OCI-LY7 (cell line): ENCODE measurements around the gene GANAB. TPM values are rescaled to one million over a fixed set of nuclear protein-coding genes. Genes with fewer than 3 reads are reported as not detected.

ENCODE experiments used
- BruUV-seq: library from RNA; stranded (reverse); fragments of 400-500 nt; replicated peaks from 2 replicates; lab custom pipeline; 2021; lab: Mats Ljungman, UMichigan
- CTCF ChIA-PET: fragments of 300-600 bp; sonication (Branson Sonifier 250); formaldehyde crosslinking; loops from one replicate; lab custom pipeline; 2022; ENCODE audit warnings: antibody characterized with exemption; ENCODE audit not compliant: unreplicated experiment; lab: Charles Lee
- POLR2A ChIA-PET: fragments of 300-600 bp; sonication (Branson Sonifier 250); formaldehyde crosslinking; loops from one replicate; lab custom pipeline; 2022; ENCODE audit warnings: antibody characterized with exemption; lab: Charles Lee
- DNase-seq: peaks from one replicate; pipeline ENCODE4 v3.0.0-alpha.2; 2015; ENCODE audit warnings: low spot score
- H2AFZ ChIP-seq: fragments of 200-600 bp; sonication (generic), shearing (Covaris generic); 2 replicates; pipeline ENCODE4 v1.6.1; 2014; ENCODE audit warnings: mild to moderate bottlenecking, antibody characterized with exemption, low read length, moderate library complexity
- H3K27ac ChIP-seq: fragments of 200-600 bp; sonication (generic); 2 replicates; pipeline ENCODE4 v1.5.1; 2014; ENCODE audit warnings: mixed run types, low read depth, mild to moderate bottlenecking, moderate library complexity, low read length, inconsistent platforms; ENCODE audit not compliant: poor library complexity, severe bottlenecking
- H3K36me3 ChIP-seq: fragments of 200-600 bp; sonication (generic); 2 replicates; pipeline ENCODE4 v1.6.1; 2014; ENCODE audit warnings: mild to moderate bottlenecking, antibody characterized with exemption, low read length, moderate library complexity, mixed read lengths; ENCODE audit not compliant: insufficient read depth
- H3K4me1 ChIP-seq: fragments of 200-600 bp; sonication (generic); 2 replicates; pipeline ENCODE4 v1.5.1; 2014; ENCODE audit warnings: mild to moderate bottlenecking, low read length; ENCODE audit not compliant: insufficient read depth, poor library complexity, severe bottlenecking
- H3K4me2 ChIP-seq: fragments of 200-600 bp; sonication (generic); 2 replicates; pipeline ENCODE4 v1.6.1; 2014; ENCODE audit warnings: mild to moderate bottlenecking, low read length
- H3K4me3 ChIP-seq: fragments of 200-600 bp; sonication (generic); 2 replicates; pipeline ENCODE4 v1.5.1; 2014; ENCODE audit warnings: mild to moderate bottlenecking, low read depth, low read length; ENCODE audit not compliant: poor library complexity, severe bottlenecking
- H3K79me2 ChIP-seq: fragments of 200-600 bp; sonication (generic); 2 replicates; pipeline ENCODE4 v1.6.1; 2016; ENCODE audit warnings: low read depth, mild to moderate bottlenecking, low read length, moderate library complexity, mixed read lengths; ENCODE audit not compliant: insufficient read depth
- H3K9me2 ChIP-seq: fragments of 200-600 bp; sonication (generic); 2 replicates; pipeline ENCODE4 v1.6.1; 2016; ENCODE audit warnings: mild to moderate bottlenecking, low read length, mixed read lengths; ENCODE audit not compliant: insufficient read depth
- H3K9me3 ChIP-seq: fragments of 200-600 bp; sonication (generic); 2 replicates; pipeline ENCODE4 v1.6.1; 2014; ENCODE audit warnings: mild to moderate bottlenecking, mixed run types, low read length, mixed read lengths
- H4K20me1 ChIP-seq: fragments of 200-600 bp; sonication (generic); 2 replicates; pipeline ENCODE4 v1.6.1; 2014; ENCODE audit warnings: mild to moderate bottlenecking, antibody characterized with exemption, low read length, moderate library complexity, mixed read lengths; ENCODE audit not compliant: insufficient read depth
- EZH2phosphoT487 ChIP-seq: fragments of 200-600 bp; sonication (generic); IDR thresholded peaks from 2 replicates; pipeline ENCODE4 v1.6.1; 2018; ENCODE audit warnings: low read depth, borderline replicate concordance, mild to moderate bottlenecking, mixed run types, antibody characterized with exemption, low read length, moderate library complexity, mixed read lengths
- intact Hi-C: fragments of 100-400 bp; cut with micrococcal nuclease; formaldehyde crosslinking; loops from one replicate; pipeline ENCODE4 v1.10.0; 2022; ENCODE audit not compliant: unreplicated experiment
- total RNA-seq, 2 experiments: library from RNA; depleted of rRNA in 1 of 2; stranded (reverse); fragments of >200 nt in 1 of 2; shearing (Covaris generic) in 1 of 2; gene quantifications; 2 replicates each; pipeline ENCODE4 v1.2.3, GENCODE V29; 2014 to 2022
- TF ChIP-seq, protein P1 (sequence below): fragments of 200-600 bp; sonication (generic); conservative IDR thresholded peaks from 2 replicates; pipeline ENCODE4 v1.5.1; 2014; ENCODE audit warnings: mild to moderate bottlenecking, antibody characterized with exemption, low read length, moderate library complexity, mixed read lengths

The GANAB gene
- total RNA-seq, 2 experiments from 2014 or later, result 108 to 217 TPM

GRCh38 chr11:62687508-62688396 lies 41.3 kb upstream of the GANAB start:
- Histone ChIP-seq H3K27ac (no peak overlapping the region), H3K4me1 (no peaks in the 10 kb centered on the region), H3K79me2 (no peaks in the 10 kb centered on the region), H2AFZ (no peak overlapping the region), H3K9me3 (no peaks in the 10 kb centered on the region), H3K36me3 (peaks cover 35% of the 10 kb centered on the region), H3K4me3 (no peak overlapping the region), H4K20me1 (no peaks in the 10 kb centered on the region), H3K4me2 (no peak overlapping the region), H3K9me2 (no peaks in the 10 kb centered on the region)
- ChIA-PET POLR2A (interaction anchor here (1.9 kb wide), 1 partner anchor 40 kb away, joined by 4 read pairs; the partner anchor contains the start of gene HNRNPUL2), CTCF (no interaction called here)
- no peak for TF ChIP-seq EZH2phosphoT487
- TF ChIP-seq, protein P1, sequence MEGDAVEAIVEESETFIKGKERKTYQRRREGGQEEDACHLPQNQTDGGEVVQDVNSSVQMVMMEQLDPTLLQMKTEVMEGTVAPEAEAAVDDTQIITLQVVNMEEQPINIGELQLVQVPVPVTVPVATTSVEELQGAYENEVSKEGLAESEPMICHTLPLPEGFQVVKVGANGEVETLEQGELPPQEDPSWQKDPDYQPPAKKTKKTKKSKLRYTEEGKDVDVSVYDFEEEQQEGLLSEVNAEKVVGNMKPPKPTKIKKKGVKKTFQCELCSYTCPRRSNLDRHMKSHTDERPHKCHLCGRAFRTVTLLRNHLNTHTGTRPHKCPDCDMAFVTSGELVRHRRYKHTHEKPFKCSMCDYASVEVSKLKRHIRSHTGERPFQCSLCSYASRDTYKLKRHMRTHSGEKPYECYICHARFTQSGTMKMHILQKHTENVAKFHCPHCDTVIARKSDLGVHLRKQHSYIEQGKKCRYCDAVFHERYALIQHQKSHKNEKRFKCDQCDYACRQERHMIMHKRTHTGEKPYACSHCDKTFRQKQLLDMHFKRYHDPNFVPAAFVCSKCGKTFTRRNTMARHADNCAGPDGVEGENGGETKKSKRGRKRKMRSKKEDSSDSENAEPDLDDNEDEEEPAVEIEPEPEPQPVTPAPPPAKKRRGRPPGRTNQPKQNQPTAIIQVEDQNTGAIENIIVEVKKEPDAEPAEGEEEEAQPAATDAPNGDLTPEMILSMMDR, result no peak
- DNase-seq, result no peak
- no TSS peak for BruUV-seq
- intact Hi-C loops, result no loop called here

DNA sequence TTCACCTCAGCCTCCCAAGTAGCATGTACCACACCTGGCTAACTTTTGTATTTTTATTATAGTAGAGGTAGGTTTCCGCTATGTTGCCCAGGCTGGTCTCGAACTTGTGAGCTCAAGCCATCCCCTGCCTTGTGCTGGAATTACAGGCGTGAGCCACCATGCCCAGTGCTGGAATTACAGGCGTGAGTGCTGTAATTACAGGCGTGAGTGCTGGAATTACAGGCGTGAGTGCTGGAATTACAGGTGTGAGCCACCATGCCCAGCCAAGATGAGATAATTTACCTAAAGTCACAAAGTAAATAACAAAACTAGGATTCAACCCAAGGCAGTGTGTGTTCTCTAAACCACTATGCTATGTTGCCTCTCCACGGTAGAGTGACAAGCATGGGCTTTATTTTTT lies 36.1 kb upstream of the GANAB start:
- POLR2A ChIA-PET, result no interaction called here
- peaks cover 24% of the 10 kb centered on the region for H3K4me1 ChIP-seq
- intact Hi-C loops, result no loop called here
- CTCF ChIA-PET, result interaction anchor here (1.0 kb wide), 1 partner anchor 71 kb away, joined by 5 read pairs; the partner anchor contains the start of gene ZBTB3
- peaks cover 14% of the 10 kb centered on the region; the same call in 1 of the 2 replicates for H3K79me2 ChIP-seq
- H3K4me2 ChIP-seq, result no peak overlapping the region
- H3K9me3 ChIP-seq, result no peaks in the 10 kb centered on the region
- no peak overlapping the region for H2AFZ ChIP-seq
- no peak for DNase-seq
- TF ChIP-seq, protein P1, result no peak
- TF ChIP-seq EZH2phosphoT487, result no peak
- peaks cover under 1% of the 10 kb centered on the region; the same call in 1 of the 2 replicates for H3K36me3 ChIP-seq
- H3K4me3 ChIP-seq, result no peak overlapping the region
- no peaks in the 10 kb centered on the region for H3K9me2 ChIP-seq
- no TSS peak for BruUV-seq
- no peak overlapping the region for H3K27ac ChIP-seq
- H4K20me1 ChIP-seq, result no peaks in the 10 kb centered on the region
